ENCODE results near the gene LRIG2.
"Not testable (repeated sequence)": the region's sequence is repeated elsewhere in the genome, so short reads cannot be mapped to it uniquely, and the experiment has no call there.

The LRIG2 gene

GRCh38 chr1:113153116-113153803 is 80.3 kb downstream of the LRIG2 start:
- no peak overlapping the region for H3K4me3 ChIP-seq
- H3K27ac ChIP-seq = no peak overlapping the region

DNA sequence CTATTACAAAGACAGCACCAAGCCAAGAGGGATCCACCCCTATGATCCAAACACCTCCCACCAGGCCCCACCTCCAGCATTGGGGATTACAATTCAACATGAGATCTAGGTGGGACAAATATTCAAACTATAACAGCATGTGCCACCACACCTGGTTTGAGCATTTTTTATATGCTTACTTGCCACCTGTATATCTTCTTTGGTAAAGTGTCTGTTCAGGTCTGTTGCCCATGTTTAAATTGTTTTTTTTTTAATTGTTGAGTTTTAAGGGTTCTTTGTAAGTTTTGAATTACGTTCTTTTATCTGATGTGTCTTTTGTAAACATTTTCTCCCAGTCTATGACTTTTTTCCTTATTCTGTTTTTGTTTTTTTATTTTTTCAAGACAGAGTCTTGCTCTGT is 83.4 kb downstream of the LRIG2 start:
- Histone ChIP-seq H3K27ac (no peak overlapping the region), H3K4me3 (no peak overlapping the region)

GRCh38 chr1:113158743-113159142 is 85.7 kb downstream of the LRIG2 start:
- not testable (repeated sequence) for H3K4me3 ChIP-seq, H3K27ac ChIP-seq

DNA sequence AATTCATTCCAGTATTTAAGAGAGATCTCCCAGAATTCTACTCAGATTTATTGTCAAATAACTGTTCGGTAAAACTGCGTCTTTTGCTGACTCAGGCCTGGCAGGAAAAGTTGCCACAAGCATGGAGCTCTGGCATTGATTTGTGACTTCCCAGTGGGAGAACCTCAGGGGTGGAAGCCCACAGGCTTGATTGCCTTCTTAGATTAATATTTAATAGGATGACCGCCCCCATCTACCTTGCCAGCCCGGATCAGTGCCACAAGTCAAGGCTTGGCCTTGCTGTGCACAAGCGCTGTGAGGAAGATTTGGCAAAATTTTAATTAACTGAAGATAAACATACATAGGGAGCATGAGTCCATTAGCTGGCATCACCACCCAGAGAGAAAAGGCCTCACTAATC is 93.5 kb downstream of the LRIG2 start:
- no peak overlapping the region for H3K27ac ChIP-seq
- no peak overlapping the region for H3K4me3 ChIP-seq

- Histone ChIP-seq H3K27ac (no peak overlapping the region), H3K4me3 (no peak overlapping the region)
Measured at GRCh38 chr1:113168946-113169345, 95.9 kb downstream of the LRIG2 start.

DNA sequence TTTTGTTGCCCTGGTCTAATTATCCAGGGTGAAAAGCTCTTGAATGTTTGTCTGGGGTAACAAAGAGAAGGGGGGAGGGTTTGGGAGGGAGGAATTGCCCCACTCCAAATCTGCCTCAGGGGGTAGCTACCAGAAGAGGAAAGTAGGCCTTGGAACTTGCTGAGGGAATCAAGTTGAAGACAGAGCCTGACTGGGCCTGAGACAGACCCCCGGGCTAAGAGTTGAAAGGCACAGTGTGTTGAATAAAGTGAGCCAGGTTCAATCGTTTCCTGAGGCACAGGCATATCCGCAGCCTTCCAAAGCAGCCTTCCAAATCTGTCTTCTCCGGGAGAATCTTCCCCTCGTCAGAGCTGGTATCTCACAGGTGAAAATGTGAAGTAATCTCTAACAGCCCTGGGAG is 96.6 kb downstream of the LRIG2 start:
- Histone ChIP-seq H3K27ac (no peak overlapping the region), H3K4me3 (no peak overlapping the region)

GRCh38 chr1:113170519-113170918 is 97.5 kb downstream of the LRIG2 start:
- Histone ChIP-seq H3K27ac (no peak overlapping the region), H3K4me3 (no peak overlapping the region)

- Histone ChIP-seq H3K27ac (no peak overlapping the region), H3K4me3 (no peak overlapping the region)
Measured at GRCh38 chr1:113178106-113178505, 105.1 kb downstream of the LRIG2 start.

- no peak overlapping the region for H3K4me3 ChIP-seq
- H3K27ac ChIP-seq = no peak overlapping the region
Measured at GRCh38 chr1:113178522-113178921, 105.5 kb downstream of the LRIG2 start.
